HCT116 (cell line): ENCODE results near the gene PLEKHA8. TPM values are rescaled to one million over a fixed set of nuclear protein-coding genes. Genes with fewer than 3 reads are reported as not detected.

Source experiments
- ATAC-seq: fragments of 200-7000 bp; cut with Tn5 transposase; 2 replicates; pipeline ENCODE4 v1.9.1; 2020; ENCODE audit warnings: mild to moderate bottlenecking, moderate library complexity
- BruUV-seq: library from RNA; stranded (reverse); fragments of 400-500 nt; replicated peaks from 2 replicates; lab custom pipeline; 2021; lab: Mats Ljungman, UMichigan
- CTCF ChIA-PET: fragments of 300-600 bp; sonication (Branson Sonifier 250); formaldehyde crosslinking; loops from one replicate; lab custom pipeline; 2021; ENCODE audit warnings: antibody characterized with exemption; lab: Charles Lee
- POLR2A ChIA-PET: fragments of 300-600, 350-600 bp; sonication (Branson Sonifier 250); formaldehyde crosslinking; loops from one replicate; lab custom pipeline; 2021; ENCODE audit warnings: antibody characterized with exemption; lab: Charles Lee
- RAD21 ChIA-PET, 2 experiments: fragments of 300-600 bp; sonication (Branson Sonifier 250); formaldehyde crosslinking; loops; one replicate each; lab custom pipeline; 2023; ENCODE audit warnings: low total read pairs in 2 of 2; ENCODE audit not compliant: uncharacterized antibody in 2 of 2, unreplicated experiment in 2 of 2, low non-redundant PET in 1 of 2; lab: Charles Lee
- DNase-seq: peaks from one replicate; pipeline ENCODE4 v3.0.0-alpha.2; 2010; ENCODE audit warnings: low read depth, low spot score
- H2AFZ ChIP-seq: fragments of 200-600 bp; shearing (Covaris generic), sonication (generic); 2 replicates; pipeline ENCODE4 v1.6.1; 2017; ENCODE audit warnings: low read depth, mixed run types, mixed read lengths, antibody characterized with exemption, low read length; ENCODE audit not compliant: poor library complexity, severe bottlenecking
- H3K27ac ChIP-seq: 2 replicates; pipeline ENCODE4 v1.5.1; 2012; ENCODE audit warnings: low read depth, low read length
- H3K27me3 ChIP-seq: fragments of 200-600 bp; sonication (generic); 2 replicates; pipeline ENCODE4 v1.6.1; 2016; ENCODE audit warnings: mixed run types, low read length, mixed read lengths; ENCODE audit not compliant: insufficient read depth
- H3K36me3 ChIP-seq, 2 experiments: fragments of 200-500 bp in 1 of 2; fragments of 200-600 bp in 1 of 2; sonication (Bioruptor generic) in 1 of 2; sonication (generic) in 1 of 2; 2 replicates each; pipeline versions ENCODE4 v1.5.1 to v1.6.1; 2014 to 2016; ENCODE audit warnings: low read length in 2 of 2, inconsistent platforms in 1 of 2, mixed read lengths in 1 of 2, mixed run types in 1 of 2; ENCODE audit not compliant: insufficient read depth in 2 of 2, control insufficient read depth in 1 of 2
- H3K4me1 ChIP-seq, 2 experiments: fragments of 200-600 bp in 1 of 2; sonication (generic) in 1 of 2; 2 replicates each; pipeline versions ENCODE4 v1.5.1 to v1.6.1; 2012 to 2017; ENCODE audit warnings: low read length in 2 of 2, inconsistent platforms in 1 of 2, mild to moderate bottlenecking in 1 of 2, mixed read lengths in 1 of 2, mixed run types in 1 of 2, moderate library complexity in 1 of 2; ENCODE audit not compliant: insufficient read depth in 2 of 2, control insufficient read depth in 1 of 2
- H3K4me2 ChIP-seq: fragments of 200-600 bp; sonication (generic); 2 replicates; pipeline ENCODE4 v1.6.1; 2017; ENCODE audit warnings: mixed run types, low read length, mixed read lengths
- H3K4me3 ChIP-seq, 2 experiments: fragments of 200-600 bp in 1 of 2; sonication (generic) in 1 of 2; replicated peaks in 1 of 2; 2 replicates each; pipeline ENCODE4 v1.5.1; 2011 to 2016; ENCODE audit warnings: low read length in 2 of 2, control low read depth in 1 of 2, low read depth in 1 of 2, mild to moderate bottlenecking in 1 of 2, mixed read lengths in 1 of 2, mixed run types in 1 of 2
- H3K79me2 ChIP-seq: fragments of 200-600 bp; sonication (generic); 2 replicates; pipeline ENCODE4 v1.6.1; 2017; ENCODE audit warnings: mild to moderate bottlenecking, mixed run types, low read length, moderate library complexity, mixed read lengths; ENCODE audit not compliant: insufficient read depth
- H3K9ac ChIP-seq: fragments of 200-600 bp; sonication (generic); 2 replicates; pipeline ENCODE4 v1.6.1; 2016; ENCODE audit warnings: low read length, mixed read lengths
- H3K9me2 ChIP-seq: fragments of 200-600 bp; sonication (generic), shearing (Covaris generic); 2 replicates; pipeline ENCODE4 v1.6.1; 2017; ENCODE audit warnings: mixed run types, mild to moderate bottlenecking, moderate library complexity; ENCODE audit not compliant: insufficient read depth
- H3K9me3 ChIP-seq, 2 experiments: fragments of 200-500 bp in 1 of 2; fragments of 200-600 bp in 1 of 2; sonication (Bioruptor generic) in 1 of 2; sonication (generic) in 1 of 2; 2 replicates each; pipeline ENCODE4 v1.6.1; 2014 to 2017; ENCODE audit warnings: low read length in 2 of 2, mixed read lengths in 2 of 2, inconsistent platforms in 1 of 2, low read depth in 1 of 2, mild to moderate bottlenecking in 1 of 2, mixed run types in 1 of 2, moderate library complexity in 1 of 2; ENCODE audit not compliant: control insufficient read depth in 1 of 2, insufficient read depth in 1 of 2
- H4K20me1 ChIP-seq: fragments of 200-600 bp; sonication (generic), shearing (Covaris generic); 2 replicates; pipeline ENCODE4 v1.6.1; 2017; ENCODE audit warnings: mixed run types, mild to moderate bottlenecking, moderate library complexity; ENCODE audit not compliant: insufficient read depth
- CBX3 ChIP-seq: IDR thresholded peaks from 2 replicates; pipeline ENCODE4 v1.6.1; 2012; ENCODE audit warnings: low read depth
- CEBPB ChIP-seq: IDR thresholded peaks from 2 replicates; pipeline ENCODE4 v1.6.1; 2012; ENCODE audit warnings: low read depth
- EGR1 ChIP-seq: IDR thresholded peaks from 2 replicates; pipeline ENCODE4 v1.6.1; 2012; ENCODE audit warnings: low read depth
- ELF1 ChIP-seq: IDR thresholded peaks from 2 replicates; pipeline ENCODE4 v1.6.1; 2012; ENCODE audit warnings: low read depth, borderline replicate concordance
- EZH2phosphoT487 ChIP-seq: fragments of 200-600 bp; IDR thresholded peaks from 2 replicates; pipeline ENCODE4 v1.6.1; 2018; ENCODE audit warnings: antibody characterized with exemption, borderline replicate concordance
- FOSL1 ChIP-seq: IDR thresholded peaks from 2 replicates; pipeline ENCODE4 v1.6.1; 2012; ENCODE audit warnings: low read depth
- POLR2A ChIP-seq: IDR thresholded peaks from 2 replicates; pipeline ENCODE4 v1.7.0; 2011; ENCODE audit warnings: borderline replicate concordance; ENCODE audit not compliant: insufficient read depth, insufficient read length; ENCODE audit errors: extremely low read depth
- RAD21 ChIP-seq: IDR thresholded peaks from 2 replicates; pipeline ENCODE4 v1.6.1; 2012; ENCODE audit warnings: low read depth, mild to moderate bottlenecking
- REST ChIP-seq: IDR thresholded peaks from 2 replicates; pipeline ENCODE4 v1.6.1; 2012; ENCODE audit warnings: low read depth
- SIN3A ChIP-seq: IDR thresholded peaks from 2 replicates; pipeline ENCODE4 v1.6.1; 2012; ENCODE audit warnings: low read depth
- SP1 ChIP-seq: IDR thresholded peaks from 2 replicates; pipeline ENCODE4 v1.6.1; 2012; ENCODE audit warnings: low read depth
- SRF ChIP-seq: IDR thresholded peaks from 2 replicates; pipeline ENCODE4 v1.6.1; 2012; ENCODE audit warnings: low read depth
- TCF7L2 ChIP-seq: IDR thresholded peaks from 2 replicates; pipeline ENCODE4 v1.7.0; 2011; ENCODE audit warnings: borderline replicate concordance, inconsistent platforms; ENCODE audit not compliant: insufficient read depth, insufficient read length; ENCODE audit errors: extremely low read depth
- YY1 ChIP-seq: IDR thresholded peaks from 2 replicates; pipeline ENCODE4 v1.6.1; 2011; ENCODE audit warnings: low read length, low read depth, moderate library complexity, mild to moderate bottlenecking; ENCODE audit not compliant: insufficient replicate concordance; ENCODE audit errors: extremely low read depth
- ZFX ChIP-seq: fragments of 450-650 bp; IDR thresholded peaks from 2 replicates; pipeline ENCODE4 v1.6.1; 2017
- ZNF274 ChIP-seq: fragments of 200-500 bp; sonication (Bioruptor generic); IDR thresholded peaks from 2 replicates; pipeline ENCODE4 v1.6.1; 2014; ENCODE audit warnings: mild to moderate bottlenecking, low read depth, low read length, inconsistent platforms
- intact Hi-C: fragments of 100-400 bp; cut with micrococcal nuclease; formaldehyde crosslinking; loops from 2 replicates; pipeline ENCODE4 v1.10.0; 2022
- total RNA-seq: library from RNA; stranded (reverse); gene quantifications from one replicate; pipeline ENCODE4 v1.2.1, GENCODE V29; 2021; ENCODE audit not compliant: unreplicated experiment
- TF ChIP-seq, protein P1 (sequence below): IDR thresholded peaks from 2 replicates; pipeline ENCODE4 v1.6.1; 2011; ENCODE audit warnings: mild to moderate bottlenecking, low read length, moderate library complexity; ENCODE audit not compliant: insufficient replicate concordance; ENCODE audit errors: extremely low read depth
- TF ChIP-seq, protein P2 (sequence below): IDR thresholded peaks from 2 replicates; pipeline ENCODE4 v1.6.1; 2012
- TF ChIP-seq, protein P3 (sequence below): IDR thresholded peaks from 2 replicates; pipeline ENCODE4 v1.6.1; 2012

The PLEKHA8 gene
- total RNA-seq, 1 experiment from 2014 or later, result 13.6 TPM

DNA sequence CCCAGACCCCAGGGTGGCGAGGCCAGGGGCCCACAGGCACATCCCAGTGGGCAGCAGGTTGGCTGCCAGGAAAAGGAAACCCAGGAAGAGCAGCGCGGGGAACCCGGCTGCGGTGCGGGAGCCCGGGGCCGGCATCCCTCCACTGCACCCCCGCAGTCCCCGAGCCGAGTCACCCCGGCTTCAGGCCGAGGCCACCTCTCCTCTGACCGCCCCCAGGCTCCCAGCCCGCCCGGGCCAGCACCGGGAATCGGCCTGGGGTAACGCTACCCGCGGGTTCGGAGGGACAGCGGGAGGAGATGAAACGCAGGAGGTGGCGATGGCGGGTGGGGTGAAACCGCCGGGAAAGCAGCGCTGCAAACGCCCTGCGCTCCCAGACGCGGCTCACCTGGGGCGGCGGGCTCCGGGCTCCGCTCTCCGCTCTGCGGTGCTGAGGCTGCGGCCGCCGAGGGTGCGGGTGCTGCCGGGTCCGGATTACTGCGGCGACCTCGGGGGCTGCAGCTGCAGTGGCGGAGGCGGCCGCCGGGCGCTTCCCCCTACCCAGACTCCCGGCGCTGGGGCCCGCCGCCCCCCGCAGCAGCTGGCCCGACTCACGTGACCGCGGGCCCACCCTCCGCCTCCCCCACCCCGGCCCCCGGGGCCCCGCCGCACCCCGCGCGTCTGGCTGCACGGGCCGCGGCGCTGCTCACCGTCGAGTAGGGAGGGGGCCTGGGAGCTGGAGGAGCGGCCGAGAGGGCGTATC, 38.8 kb upstream of the PLEKHA8 start, which contains the start of gene SCRN1 (continued):
- TF ChIP-seq REST (no peak), ZFX (peak; percentile 74), SIN3A (no peak), SRF (no peak), EGR1 (no peak)

- H3K27ac ChIP-seq, result no peak overlapping the region
- peak overlapping the region; percentile 91 for H3K4me2 ChIP-seq
- H3K4me1 ChIP-seq, result peaks cover 14 to 37% of the 10 kb centered on the region in 2 experiments
- ChIA-PET RAD21 (no interaction called here), POLR2A (no interaction called here), CTCF (interaction anchor here (1.2 kb wide), 1 partner anchor 71 kb away, joined by 5 read pairs; no protein-coding TSS in a partner anchor)
- peaks cover 31% of the 10 kb centered on the region for H3K79me2 ChIP-seq
- BruUV-seq, result TSS peak; percentile 33
- 0 out of 4 replicates have a peak, but pooled peaks cover 0 to 3% of the 10 kb centered on the region in 2 experiments for H3K9me3 ChIP-seq
- DNase-seq (no peak), ATAC-seq (no peak)
- peak overlapping the region; percentile 80 to 88; a peak in 3 of 4 replicates for H3K4me3 ChIP-seq
- H3K36me3 ChIP-seq, result no peaks in the 10 kb centered on the region
- H2AFZ ChIP-seq, result no peak overlapping the region
- H3K9ac ChIP-seq, result peak overlapping the region; percentile 95; the same call in 1 of the 2 replicates
- H3K27me3 ChIP-seq, result no peaks in the 10 kb centered on the region
- intact Hi-C loops, result no loop called here
- H4K20me1 ChIP-seq, result no peaks in the 10 kb centered on the region
- H3K9me2 ChIP-seq, result no peaks in the 10 kb centered on the region
- TF ChIP-seq, protein P1, sequence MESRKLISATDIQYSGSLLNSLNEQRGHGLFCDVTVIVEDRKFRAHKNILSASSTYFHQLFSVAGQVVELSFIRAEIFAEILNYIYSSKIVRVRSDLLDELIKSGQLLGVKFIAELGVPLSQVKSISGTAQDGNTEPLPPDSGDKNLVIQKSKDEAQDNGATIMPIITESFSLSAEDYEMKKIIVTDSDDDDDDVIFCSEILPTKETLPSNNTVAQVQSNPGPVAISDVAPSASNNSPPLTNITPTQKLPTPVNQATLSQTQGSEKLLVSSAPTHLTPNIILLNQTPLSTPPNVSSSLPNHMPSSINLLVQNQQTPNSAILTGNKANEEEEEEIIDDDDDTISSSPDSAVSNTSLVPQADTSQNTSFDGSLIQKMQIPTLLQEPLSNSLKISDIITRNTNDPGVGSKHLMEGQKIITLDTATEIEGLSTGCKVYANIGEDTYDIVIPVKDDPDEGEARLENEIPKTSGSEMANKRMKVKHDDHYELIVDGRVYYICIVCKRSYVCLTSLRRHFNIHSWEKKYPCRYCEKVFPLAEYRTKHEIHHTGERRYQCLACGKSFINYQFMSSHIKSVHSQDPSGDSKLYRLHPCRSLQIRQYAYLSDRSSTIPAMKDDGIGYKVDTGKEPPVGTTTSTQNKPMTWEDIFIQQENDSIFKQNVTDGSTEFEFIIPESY, result no peak
- no peak for TF ChIP-seq POLR2A
- no peak for TF ChIP-seq CEBPB
- no peak for TF ChIP-seq RAD21
- no peak for TF ChIP-seq ZFX
- no peak for TF ChIP-seq YY1
- no peak for TF ChIP-seq SP1
- TF ChIP-seq, protein P2, sequence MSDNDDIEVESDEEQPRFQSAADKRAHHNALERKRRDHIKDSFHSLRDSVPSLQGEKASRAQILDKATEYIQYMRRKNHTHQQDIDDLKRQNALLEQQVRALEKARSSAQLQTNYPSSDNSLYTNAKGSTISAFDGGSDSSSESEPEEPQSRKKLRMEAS, result no peak
- no peak for TF ChIP-seq CBX3
- no peak for TF ChIP-seq SIN3A
- no peak for TF ChIP-seq ZNF274
- no peak for TF ChIP-seq ELF1
- TF ChIP-seq EZH2phosphoT487, result no peak
- TF ChIP-seq, protein P3, sequence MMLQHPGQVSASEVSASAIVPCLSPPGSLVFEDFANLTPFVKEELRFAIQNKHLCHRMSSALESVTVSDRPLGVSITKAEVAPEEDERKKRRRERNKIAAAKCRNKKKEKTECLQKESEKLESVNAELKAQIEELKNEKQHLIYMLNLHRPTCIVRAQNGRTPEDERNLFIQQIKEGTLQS, result no peak
- no peak for TF ChIP-seq TCF7L2
- TF ChIP-seq FOSL1, result no peak
- TF ChIP-seq SRF, result no peak
These were observed 37.3 kb upstream of the PLEKHA8 start for GRCh38 chr7:29990931-29991330.
